GM12873 (cell line): Measurements from ENCODE around the gene MAP4K1.

Source experiments
- CTCF ChIP-seq: IDR thresholded peaks from 2 replicates; pipeline ENCODE4 v1.5.1; 2012; ENCODE audit warnings: low read depth, mild to moderate bottlenecking, moderate library complexity, low read length, control low read depth; ENCODE audit not compliant: insufficient read depth; ENCODE audit errors: missing control alignments

The MAP4K1 gene

GRCh38 chr19:38557205-38557799 is 60.5 kb downstream of the MAP4K1 start:
- TF ChIP-seq CTCF = peak; percentile 46

GRCh38 chr19:38556521-38557174 is 61.1 kb downstream of the MAP4K1 start:
- TF ChIP-seq CTCF = peak; percentile 66

- TF ChIP-seq CTCF = no peak
Measured at GRCh38 chr19:38555200-38555599, 62.6 kb downstream of the MAP4K1 start.

- TF ChIP-seq CTCF = no peak
Measured at GRCh38 chr19:38554676-38555141, 63.0 kb downstream of the MAP4K1 start.

- TF ChIP-seq CTCF = no peak
Measured at GRCh38 chr19:38551450-38551813, 66.3 kb downstream of the MAP4K1 start.

- no peak for TF ChIP-seq CTCF
Measured at GRCh38 chr19:38550376-38550775, 67.4 kb downstream of the MAP4K1 start.

GRCh38 chr19:38549942-38550341 is 67.8 kb downstream of the MAP4K1 start:
- TF ChIP-seq CTCF = no peak
